ENCODE data around the gene PTAFR. TPM values are rescaled to one million over a fixed set of nuclear protein-coding genes. Genes with fewer than 3 reads are reported as not detected.

Gene PTAFR
- total and polyA plus RNA-seq, 2 of the 8 experiments (the other 6 are each of a cell fraction or from before 2014, with no cell fraction given), result 1.2 to 4.9 TPM

DNA sequence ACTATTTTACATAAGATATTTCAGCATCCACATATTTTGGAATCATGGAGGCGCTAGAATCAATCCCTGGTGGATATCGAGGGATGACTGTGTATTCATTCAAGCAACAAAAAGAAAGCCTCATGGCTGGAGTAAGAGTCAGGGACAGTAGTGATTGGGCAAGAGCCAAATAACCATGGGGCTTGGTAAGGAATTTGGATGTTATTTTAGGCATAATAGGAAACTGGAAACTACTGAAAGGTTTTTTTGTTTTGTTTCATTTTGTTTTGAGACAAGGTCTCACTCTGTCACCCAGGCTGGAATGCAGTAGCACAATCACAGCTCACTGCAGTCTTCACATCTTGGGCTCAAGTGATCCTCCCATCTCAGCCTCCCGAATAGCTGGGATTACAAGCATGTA, 54.3 kb downstream of the PTAFR start:
- Histone ChIP-seq H4K5ac (ENCODE audit: insufficient read length, low read depth, low read length) (no peak overlapping the region), H2BK120ac (replicated peaks; ENCODE audit: low read depth, low read length) (no peak overlapping the region)
- no peak for TF ChIP-seq RXRA (IDR thresholded peaks at IDR 0.05; ENCODE audit: insufficient read depth, low read depth, low read length)
- TF ChIP-seq, protein P1, sequence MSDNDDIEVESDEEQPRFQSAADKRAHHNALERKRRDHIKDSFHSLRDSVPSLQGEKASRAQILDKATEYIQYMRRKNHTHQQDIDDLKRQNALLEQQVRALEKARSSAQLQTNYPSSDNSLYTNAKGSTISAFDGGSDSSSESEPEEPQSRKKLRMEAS (IDR thresholded peaks at IDR 0.05), result no peak
- TF ChIP-seq RBBP5 (IDR thresholded peaks at IDR 0.05; ENCODE audit: borderline replicate concordance, low read depth, low read length), result no peak
- no peak for TF ChIP-seq RFX5 (IDR thresholded peaks at IDR 0.05; ENCODE audit: borderline replicate concordance, low read depth, low read length)
- no peak for TF ChIP-seq TAF7 (optimal IDR thresholded peaks at IDR 0.05; ENCODE audit: borderline replicate concordance, low read depth, low read length)
- no peak for TF ChIP-seq CBX5 (IDR thresholded peaks at IDR 0.05; ENCODE audit: low read depth, low read length)
- TF ChIP-seq CHD1 (IDR thresholded peaks at IDR 0.05; ENCODE audit: low read depth, low read length), result no peak
- no peak for TF ChIP-seq BACH1 (IDR thresholded peaks at IDR 0.05; ENCODE audit: low read length)
- no peak for TF ChIP-seq POLR2A (IDR thresholded peaks at IDR 0.05; ENCODE audit: control extremely low read depth in 1 of 2, low read depth in 2 of 2, low read length in 2 of 2)
- no peak for TF ChIP-seq KDM5A (IDR thresholded peaks at IDR 0.05; ENCODE audit: low read length)
- TF ChIP-seq POU5F1 (IDR thresholded peaks at IDR 0.05; ENCODE audit: low read depth, low read length), result no peak
- TF ChIP-seq TBP (IDR thresholded peaks at IDR 0.05; ENCODE audit: low read depth, low read length), result no peak
- TF ChIP-seq BCL11A (IDR thresholded peaks at IDR 0.05; ENCODE audit: low read depth in 2 of 2, low read length in 2 of 2), result no peak
- no peak for TF ChIP-seq SP2 (IDR thresholded peaks at IDR 0.05; ENCODE audit: low read length)
- no peak for TF ChIP-seq HDAC2 (IDR thresholded peaks at IDR 0.05; ENCODE audit: borderline replicate concordance in 1 of 2, low read depth in 2 of 2, low read length in 2 of 2)

More for the DNA sequence above, 54.3 kb downstream of the PTAFR start:
- H3K79me2 ChIP-seq (ENCODE audit: control insufficient read depth in 1 of 2, insufficient read depth in 2 of 2, low read length in 2 of 2), result no peaks in the 10 kb centered on the region
- no peak overlapping the region for H2BK15ac ChIP-seq (ENCODE audit: low read length)
- H4K20me1 ChIP-seq (replicated peaks in 1 of 2; ENCODE audit: control insufficient read depth in 1 of 2, insufficient read depth in 2 of 2, low read length in 2 of 2), result no peaks in the 10 kb centered on the region
- H2AFZ ChIP-seq (ENCODE audit: low read length), result no peak overlapping the region
- CTCF ChIA-PET (ENCODE audit: partially characterized antibody), result interaction anchor here (1.2 kb wide), 1 partner anchor 8 kb away, joined by 4 read pairs; no protein-coding TSS in a partner anchor
- no peak overlapping the region for H4K91ac ChIP-seq (replicated peaks; ENCODE audit: insufficient read length, low read length)
- H3K4me2 ChIP-seq (ENCODE audit: insufficient read depth in 1 of 2, low read depth in 2 of 2, low read length in 2 of 2), result no peak overlapping the region
- no peak overlapping the region for H2BK5ac ChIP-seq (ENCODE audit: low read depth, low read length)
- POLR2A ChIA-PET (ENCODE audit: partially characterized antibody), result no interaction called here
- no peak overlapping the region for H3K56ac ChIP-seq (replicated peaks; ENCODE audit: insufficient read length, low read depth, low read length)
- no peaks in the 10 kb centered on the region for H3K79me1 ChIP-seq (ENCODE audit: low read depth, low read length)
- no peaks in the 10 kb centered on the region for H3K9me3 ChIP-seq (ENCODE audit: insufficient read depth in 2 of 2, low read depth in 1 of 2, low read length in 1 of 2)
- no peak overlapping the region for H3K4me3 ChIP-seq (ENCODE audit: extremely low read depth in 1 of 4, insufficient read depth in 2 of 4, low read depth in 3 of 4, low read length in 4 of 4)
- no peaks in the 10 kb centered on the region for H3K27me3 ChIP-seq (replicated peaks in 1 of 4; ENCODE audit: control insufficient read depth in 3 of 4, extremely low read depth in 1 of 4, insufficient read depth in 3 of 4, low read length in 3 of 4)
- no peak overlapping the region for H3K18ac ChIP-seq (ENCODE audit: extremely low read depth, low read length)
- no peak overlapping the region for H3K23ac ChIP-seq (ENCODE audit: insufficient read length)
- no peaks in the 10 kb centered on the region for H3K23me2 ChIP-seq (ENCODE audit: low read depth, low read length)
- no peak overlapping the region for H2BK20ac ChIP-seq (ENCODE audit: low read length)
- WGBS, 2 experiments (ENCODE audit: extremely low coverage in 1 of 2, insufficient coverage in 1 of 2, insufficient read length in 1 of 2, insufficient replicate concordance in 2 of 2, low coverage in 1 of 2, low lambda C conversion rate in 2 of 2, missing lambda C conversion rate in 1 of 2), result 88% methylated on average over 3 of the region's 3 CpGs; no CpG with 5 or more reads in 1 of the 2 experiments
- H3K4ac ChIP-seq (replicated peaks; ENCODE audit: insufficient read length, low read depth, low read length), result no peak overlapping the region
- H3K27ac ChIP-seq (ENCODE audit: low read depth, low read length), result no peak overlapping the region
- H3K36me3 ChIP-seq (ENCODE audit: control insufficient read depth in 2 of 4, insufficient read depth in 4 of 4, low read length in 3 of 4), result no peaks in the 10 kb centered on the region
- DNase-seq (ENCODE audit: low read depth in 1 of 2, low spot score in 2 of 2) (no peak), FAIRE-seq (no peak)
- H2BK12ac ChIP-seq (ENCODE audit: low read depth, low read length), result no peak overlapping the region
- H4K8ac ChIP-seq (ENCODE audit: extremely low read depth, insufficient read depth, low read length), result no peak overlapping the region
- H3K4me1 ChIP-seq (replicated peaks in 1 of 4; ENCODE audit: control insufficient read depth in 3 of 4, insufficient read depth in 4 of 4, low read length in 3 of 4), result no peaks in the 10 kb centered on the region
- H3K14ac ChIP-seq (ENCODE audit: insufficient read length), result no peak overlapping the region
- no peak overlapping the region for H3K9ac ChIP-seq (replicated peaks in 1 of 4; ENCODE audit: extremely low read depth in 1 of 4, low read depth in 3 of 4, low read length in 3 of 4)
- H2AK5ac ChIP-seq (ENCODE audit: low read depth, low read length), result no peak overlapping the region
